Right renal pelvis (tissue), 4 donors: ENCODE data around the gene MRC1. TPM values are rescaled to one million over a fixed set of nuclear protein-coding genes. Genes with fewer than 3 reads are reported as not detected.

Experiments
- DNase-seq, 4 donors: peaks; one replicate each; pipeline ENCODE4 v3.0.0-alpha.2; 2013; ENCODE audit warnings: low read depth in 4 of 4, low spot score in 3 of 4, missing footprints in 1 of 4
- polyA plus RNA-seq, 4 donors: library from polyadenylated mRNA; unstranded; fragments of 120-200 nt; gene quantifications; one replicate each; pipeline ENCODE4 v1.2.1, GENCODE V29; 2013; ENCODE audit not compliant: insufficient read length in 4 of 4

Gene MRC1
- polyA plus RNA-seq, 4 donors = 9.2 to 12.4 (median 11.2) TPM

DNA sequence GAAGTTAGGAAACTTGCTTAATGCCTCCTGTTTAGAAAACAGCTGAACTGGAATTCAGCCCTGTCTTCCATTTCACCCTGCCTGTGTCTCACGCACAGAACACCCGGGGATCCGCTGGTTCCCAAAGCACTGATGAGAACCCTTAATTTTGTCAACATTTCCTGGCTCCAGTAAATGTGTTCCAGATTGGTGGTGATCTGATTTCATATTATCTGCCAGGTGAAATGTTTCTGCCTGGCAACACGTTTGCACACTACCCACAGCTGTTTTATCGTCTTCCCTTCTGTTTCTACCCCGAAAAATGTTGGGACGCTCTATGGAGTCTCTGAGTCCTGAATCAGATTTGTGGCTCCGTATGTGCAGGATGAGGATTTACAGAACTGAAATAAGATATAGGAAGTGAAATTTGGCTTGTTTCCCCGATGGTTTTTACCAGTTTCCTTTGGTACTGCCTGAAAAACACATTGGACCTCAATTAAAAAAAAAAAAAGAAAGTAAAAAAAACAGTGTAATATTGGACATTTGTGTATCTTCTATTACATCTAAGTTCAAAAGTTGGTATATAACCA lies 29.0 kb downstream of the MRC1 start:
- no peak for DNase-seq

DNA sequence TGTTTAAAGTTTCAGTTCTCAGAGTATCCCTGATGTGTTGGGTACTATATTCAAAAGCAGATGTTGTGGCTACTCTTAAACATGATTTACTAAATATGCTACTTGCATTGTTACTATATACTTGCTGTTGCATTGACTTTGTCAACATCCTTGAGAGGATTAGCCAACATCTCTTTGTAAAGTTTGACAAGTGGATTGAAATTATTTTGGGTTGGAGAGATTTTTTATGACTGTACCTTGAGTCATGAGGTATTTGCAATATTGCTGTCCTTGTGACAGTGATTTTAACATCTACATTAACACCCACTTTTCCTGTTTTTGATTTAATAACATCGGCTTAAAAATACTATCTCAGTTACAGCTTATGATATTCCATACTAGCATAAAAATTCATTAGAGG lies 31.9 kb downstream of the MRC1 start:
- no peak for DNase-seq

DNA sequence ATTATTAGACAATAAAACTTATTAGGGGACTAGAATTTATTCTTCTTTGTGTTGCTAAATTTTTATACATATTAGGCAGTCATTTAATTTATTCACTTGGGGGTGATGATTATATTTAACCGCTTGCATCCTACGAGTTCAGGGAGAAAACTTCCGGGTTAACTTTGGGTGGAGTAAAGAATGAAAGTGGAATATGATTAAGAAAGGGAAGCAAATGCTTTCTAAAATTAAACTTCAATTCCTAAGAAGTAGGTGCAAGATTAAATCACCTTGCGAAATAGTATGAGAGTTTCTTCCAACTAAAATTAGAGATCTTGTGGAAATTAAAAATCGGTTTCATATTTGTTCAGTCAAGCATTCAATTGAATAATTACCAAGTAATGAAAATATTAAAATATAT lies 33.5 kb downstream of the MRC1 start:
- no peak for DNase-seq

DNA sequence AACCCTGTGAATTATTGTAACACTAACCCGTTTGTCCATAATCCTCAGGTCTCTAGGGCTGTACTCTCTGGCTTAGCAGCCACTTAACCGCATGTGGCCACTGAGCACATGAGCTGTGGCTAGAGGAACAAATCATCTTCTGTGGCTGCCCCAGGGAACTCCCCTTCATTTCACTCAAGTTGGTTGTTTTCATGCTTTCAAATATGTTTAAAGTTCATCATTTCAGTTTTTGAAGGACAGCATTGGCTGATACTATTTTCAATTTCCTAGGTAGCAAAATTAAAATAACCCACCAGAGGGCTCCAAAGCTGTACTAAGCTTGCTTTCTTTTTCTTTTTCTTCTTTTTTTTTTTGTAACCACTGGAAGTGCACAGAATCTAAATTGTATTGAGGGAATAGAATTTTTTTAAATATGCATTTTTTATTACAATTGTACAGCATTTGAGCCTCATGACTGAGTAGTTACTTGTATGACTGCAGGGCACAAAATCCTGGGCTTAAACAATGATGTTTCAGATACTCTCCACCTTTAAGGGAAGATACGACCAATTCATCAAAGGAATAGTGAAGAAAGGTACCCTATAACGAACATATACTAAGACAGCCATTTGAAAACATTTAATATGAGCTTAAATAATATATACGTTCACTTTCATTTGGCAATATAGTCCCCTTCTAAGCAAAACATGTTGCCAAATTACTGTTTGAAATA lies 38.6 kb downstream of the MRC1 start:
- DNase-seq = no peak

DNA sequence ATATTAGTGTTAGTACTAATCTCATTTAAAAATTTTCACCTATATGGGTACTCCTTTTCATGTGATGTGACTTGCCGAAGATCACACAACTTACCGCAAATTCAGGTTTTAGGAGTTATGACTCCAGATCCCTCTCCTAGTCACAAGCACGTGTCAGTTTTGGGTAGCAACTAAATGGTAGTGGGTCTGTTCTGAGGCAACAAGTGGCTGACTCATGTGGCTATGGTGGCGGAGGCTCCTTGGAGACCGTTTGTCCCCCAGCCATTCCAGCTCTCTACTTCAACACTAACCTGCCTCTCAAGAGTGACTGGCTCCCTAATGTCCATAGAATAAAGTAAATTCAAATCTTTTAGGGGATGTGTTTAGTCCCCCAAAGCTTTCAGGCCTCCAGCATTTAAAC lies 39.5 kb downstream of the MRC1 start:
- DNase-seq = no peak

DNA sequence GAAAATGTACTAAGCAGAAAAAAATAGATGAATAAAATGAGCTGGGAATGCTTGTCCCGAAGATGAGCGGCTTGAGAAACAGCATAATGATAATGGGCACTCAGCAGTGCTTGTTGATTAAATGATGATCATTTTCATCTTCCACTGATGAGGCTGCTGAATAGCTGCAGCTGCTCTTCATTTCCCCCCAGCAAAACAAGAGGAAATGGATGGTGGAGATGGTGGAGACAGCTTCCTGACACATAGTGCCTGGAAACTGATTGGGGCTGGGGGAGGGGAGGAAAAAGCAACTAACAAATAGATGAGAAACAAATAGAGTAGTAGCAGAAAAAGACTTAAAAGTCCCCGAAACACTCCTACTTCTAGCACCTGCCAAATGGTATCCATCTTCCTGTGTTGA lies 41.4 kb downstream of the MRC1 start:
- DNase-seq = no peak

DNA sequence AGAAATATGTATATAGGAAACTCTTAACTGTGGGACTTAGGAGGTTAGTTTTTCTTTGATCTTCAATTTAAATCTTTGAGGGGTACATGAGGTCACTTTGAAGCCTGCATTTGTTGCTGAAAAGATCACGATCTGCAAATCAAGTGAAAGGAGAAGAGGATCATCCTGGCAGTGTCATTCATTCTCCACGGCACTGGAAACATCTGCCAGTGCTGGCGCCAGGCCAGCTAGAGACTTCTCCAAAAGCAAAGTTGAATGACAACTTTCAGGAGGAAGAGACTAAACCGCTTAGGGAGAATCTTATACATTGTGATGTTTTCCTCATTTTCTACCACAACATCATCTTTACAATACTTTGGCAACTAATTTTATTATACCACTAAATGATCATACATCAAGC lies 42.5 kb downstream of the MRC1 start:
- no peak for DNase-seq

DNA sequence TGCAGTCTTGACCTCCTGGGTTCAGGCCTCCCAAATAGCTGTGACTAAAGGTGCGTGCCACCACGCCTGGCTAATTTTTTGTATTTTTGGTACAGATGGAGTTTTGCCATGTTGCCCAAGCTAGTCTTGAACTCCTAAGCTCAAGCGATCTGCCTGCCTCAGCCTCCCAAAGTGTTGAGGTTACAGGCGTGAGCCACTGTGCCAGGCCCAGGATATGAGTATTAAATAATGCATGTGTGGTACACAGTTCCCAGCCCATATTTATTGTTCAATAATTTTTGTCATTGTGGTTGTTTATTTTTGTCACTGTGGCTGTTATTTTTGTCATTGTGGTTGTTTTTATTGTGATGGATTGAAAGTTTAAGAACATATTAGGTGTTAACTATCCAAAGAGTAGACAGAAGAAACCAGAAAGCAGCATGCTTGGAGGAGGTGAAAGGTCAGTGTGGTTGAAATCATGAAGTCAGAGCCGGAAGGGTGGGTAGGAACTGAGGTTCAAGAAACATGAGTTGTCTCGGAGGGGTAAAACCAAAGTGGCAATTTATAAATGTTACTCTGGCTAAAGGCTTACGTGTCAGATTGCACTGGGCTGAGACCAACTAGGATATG lies 45.0 kb downstream of the MRC1 start:
- no peak for DNase-seq

DNA sequence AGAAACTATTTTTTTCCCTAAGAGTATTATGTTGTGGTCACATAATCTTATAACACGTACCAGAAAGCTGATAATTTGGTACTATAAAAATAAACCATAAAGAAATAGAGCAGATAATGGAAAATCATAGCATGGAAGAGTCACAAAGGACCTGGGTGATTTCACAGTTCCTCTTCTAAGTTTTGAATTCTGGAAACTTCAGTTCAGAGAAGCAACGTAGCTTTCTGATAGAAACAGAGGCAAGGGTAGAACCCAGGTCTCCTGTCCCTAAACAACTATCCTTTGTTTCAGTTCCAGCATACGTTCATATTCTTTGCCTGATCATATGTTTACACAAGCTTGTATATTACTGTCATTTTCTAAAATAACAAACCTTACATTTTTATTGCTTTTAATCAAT lies 47.9 kb downstream of the MRC1 start:
- no peak for DNase-seq

DNA sequence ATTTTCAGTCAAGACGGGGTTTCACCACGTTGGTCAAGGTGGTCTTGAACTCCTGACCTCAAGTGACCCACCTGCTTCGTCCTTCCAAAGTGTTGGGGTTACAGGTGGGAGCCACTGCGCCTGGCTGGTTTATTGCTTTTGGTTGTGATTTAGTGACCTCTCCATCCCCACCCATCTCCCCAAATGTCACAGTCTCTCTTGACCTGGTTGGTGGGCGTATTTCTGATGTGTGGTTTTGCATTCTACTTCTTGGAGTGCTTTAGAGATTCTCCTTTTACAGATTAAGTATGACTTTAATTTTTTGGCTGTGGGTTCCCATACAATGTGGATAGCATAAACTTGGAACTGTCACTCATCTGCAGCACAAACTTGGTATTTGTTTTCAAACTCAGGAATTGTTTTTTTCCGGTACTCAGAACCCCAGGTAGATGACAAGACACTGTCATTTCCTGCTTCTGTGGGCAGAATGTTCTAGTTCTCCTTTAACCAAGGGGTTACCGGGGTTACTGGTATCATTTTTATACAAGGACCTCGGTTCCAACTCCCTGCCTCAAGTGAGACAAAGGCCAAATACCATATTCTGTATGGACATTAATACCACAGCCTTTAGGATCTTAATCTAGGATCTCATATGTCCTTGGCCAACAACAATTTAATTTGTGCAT lies 50.5 kb downstream of the MRC1 start:
- no peak for DNase-seq

DNA sequence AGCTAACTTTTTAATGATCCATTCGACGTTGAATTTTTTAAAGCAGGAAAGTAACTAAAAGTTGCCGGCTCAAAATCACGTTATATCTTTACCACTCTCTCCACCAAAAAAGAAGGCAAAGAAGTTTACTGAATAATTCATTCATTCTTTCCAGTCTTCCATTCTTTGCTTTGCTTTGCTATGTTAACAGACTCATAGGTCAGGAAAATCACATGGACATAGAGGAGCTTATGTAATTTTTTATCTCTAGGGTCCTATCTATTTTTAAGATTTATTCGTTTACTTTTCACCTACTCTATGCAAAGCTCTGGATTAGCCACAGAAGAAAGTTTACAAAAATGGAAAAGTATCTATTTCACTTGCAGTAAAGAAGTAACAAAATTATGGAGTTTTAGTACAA lies 52.6 kb downstream of the MRC1 start:
- no peak for DNase-seq

DNA sequence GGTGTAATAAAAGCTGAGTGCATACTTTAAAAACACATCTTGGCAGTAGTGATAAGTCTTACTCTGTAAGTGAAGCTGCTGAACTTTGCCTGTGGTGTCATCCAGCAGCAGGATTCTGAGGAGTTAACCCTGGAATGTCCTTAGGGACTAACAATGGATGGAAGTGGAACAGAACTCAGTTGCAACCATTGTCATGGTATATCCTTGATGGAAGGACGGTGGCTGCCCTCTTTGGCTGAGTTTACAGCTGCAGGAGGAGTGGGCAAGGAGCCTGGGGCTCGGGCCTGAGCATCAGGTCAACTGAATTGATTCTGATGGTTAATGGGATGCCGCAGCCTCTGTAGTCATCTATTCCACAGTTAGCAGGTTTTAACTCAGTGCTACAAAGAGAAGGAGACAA lies 56.2 kb downstream of the MRC1 start:
- no peak for DNase-seq

DNA sequence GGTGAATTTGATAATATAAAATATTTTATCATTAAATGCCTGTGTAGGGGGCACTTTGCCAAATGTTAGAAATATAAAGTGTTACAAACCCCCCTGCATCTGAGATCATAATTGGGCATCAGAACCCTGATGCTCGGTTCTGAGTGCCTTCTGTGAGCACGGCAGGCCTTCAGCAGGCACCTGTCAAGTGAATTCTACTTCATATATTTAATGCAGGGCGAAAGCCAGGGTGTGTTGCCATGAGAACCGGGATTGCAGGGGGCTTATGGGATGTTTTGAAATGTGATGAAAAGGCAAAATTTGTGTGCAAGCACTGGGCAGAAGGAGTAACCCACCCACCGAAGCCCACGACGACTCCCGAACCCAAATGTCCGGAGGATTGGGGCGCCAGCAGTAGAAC lies 57.2 kb downstream of the MRC1 start:
- DNase-seq = no peak

DNA sequence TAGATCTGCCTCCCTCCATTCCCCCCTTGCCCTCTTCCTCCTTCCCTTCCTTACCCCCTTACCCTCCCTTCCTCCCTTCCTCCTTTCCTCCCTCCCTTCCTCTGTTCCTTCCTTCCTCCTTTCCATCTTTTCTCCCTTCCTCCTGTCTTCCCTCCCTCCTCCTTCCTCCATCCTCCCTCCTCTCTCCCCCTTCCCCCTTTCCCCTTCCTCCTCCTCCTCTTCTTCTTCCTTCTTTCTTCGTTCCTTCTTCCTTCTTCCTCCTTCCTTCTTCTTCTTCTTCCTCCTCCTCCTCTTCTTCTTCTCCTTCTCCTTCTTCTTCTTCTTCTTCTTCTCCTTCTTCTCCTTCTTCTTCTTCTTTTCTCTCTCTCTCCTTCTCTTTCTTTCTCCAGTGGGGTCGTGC lies 57.9 kb downstream of the MRC1 start:
- no peak for DNase-seq

DNA sequence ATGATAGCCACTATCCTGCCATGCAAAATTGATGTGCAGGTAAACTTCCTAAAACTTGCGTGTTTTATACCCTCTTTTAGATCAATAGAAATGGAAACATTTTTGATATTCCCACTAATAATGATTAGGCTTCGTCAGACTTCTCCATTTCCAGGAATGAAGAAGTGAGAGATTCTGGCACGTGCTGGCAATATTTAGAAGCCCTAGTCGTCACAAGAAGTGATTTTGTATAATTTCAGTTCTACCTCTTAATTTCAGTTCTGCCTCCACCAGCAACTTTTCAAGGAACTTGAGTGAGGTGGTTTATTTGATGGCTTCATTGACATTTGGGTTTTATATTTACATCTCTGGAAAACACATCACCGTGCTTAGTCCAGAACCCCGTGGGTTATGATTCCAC lies 61.9 kb downstream of the MRC1 start:
- no peak for DNase-seq

DNA sequence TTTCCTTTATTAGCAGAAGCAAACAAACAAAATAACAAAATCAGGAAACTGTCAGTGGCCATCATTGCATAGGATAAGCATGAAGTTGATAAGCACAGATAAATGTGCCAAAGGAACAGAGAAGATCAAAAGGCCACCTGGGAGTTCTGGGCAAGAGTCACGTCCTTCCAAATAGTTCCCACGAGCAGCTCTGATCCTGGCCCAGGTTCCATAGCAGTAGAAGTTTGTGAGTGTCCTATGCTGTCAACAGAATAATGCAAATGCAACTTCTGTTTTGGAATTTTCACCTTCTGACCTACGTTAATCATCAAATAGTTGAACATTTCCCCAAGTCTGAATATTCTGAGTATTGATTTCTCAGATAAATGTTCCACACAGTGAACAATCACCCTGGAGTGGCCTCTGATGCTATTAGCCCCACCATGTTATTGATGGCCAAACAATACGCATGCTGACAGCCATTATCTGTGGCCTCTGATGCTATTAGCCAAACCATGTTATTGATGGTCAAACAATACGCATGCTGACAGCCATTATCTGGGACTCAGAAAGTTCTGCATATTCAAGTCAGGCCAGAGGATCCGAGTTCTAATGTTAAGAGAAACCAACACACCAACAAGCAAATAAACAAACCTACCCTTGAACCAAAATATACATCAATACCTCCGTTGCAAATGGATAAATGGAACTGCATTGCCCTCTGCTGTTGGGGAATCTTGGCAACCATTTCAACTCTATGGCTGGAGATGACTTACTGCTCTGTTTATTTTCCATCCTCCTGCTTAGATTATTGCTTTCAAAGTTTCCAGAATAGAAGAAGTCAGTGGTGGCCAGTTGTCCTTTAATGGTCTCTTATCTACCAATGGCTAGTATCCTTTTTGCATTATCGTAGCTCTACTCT lies 63.3 kb downstream of the MRC1 start:
- DNase-seq = no peak

DNA sequence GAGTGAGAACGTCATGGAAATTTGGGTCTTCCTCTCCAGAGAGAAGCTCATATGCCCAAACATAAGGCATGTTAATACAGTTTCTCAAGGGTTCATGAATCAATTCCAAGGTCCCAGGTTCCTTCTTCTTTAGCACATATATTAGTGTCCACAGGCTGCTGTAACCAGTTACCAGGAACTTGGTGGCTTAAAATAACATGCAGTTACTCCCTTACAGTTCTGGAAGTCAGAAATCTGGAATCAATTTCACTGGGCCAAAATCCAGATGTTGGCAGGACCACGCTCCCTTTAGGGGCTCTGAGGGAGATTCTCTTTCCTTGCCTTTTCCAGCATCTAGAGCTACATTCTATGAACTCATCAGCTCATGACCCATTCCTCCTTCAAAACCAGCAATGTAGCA lies 64.8 kb downstream of the MRC1 start:
- no peak for DNase-seq

DNA sequence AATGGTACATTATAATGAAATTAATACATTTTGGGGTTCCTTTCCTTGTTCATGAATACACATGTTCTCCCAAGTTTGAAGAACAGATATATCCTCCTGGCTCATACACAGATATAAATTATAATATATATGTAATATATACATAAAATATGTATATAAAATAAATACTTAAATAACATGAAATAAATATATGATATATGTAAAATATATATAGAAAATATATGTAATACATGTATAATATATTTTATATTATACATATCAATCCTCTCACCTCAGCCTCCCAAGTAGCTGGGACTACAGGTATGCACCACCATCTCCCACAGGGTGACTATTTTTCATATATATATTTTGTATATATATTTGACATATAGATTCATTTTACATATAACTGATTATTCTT lies 68.0 kb downstream of the MRC1 start:
- DNase-seq = no peak

DNA sequence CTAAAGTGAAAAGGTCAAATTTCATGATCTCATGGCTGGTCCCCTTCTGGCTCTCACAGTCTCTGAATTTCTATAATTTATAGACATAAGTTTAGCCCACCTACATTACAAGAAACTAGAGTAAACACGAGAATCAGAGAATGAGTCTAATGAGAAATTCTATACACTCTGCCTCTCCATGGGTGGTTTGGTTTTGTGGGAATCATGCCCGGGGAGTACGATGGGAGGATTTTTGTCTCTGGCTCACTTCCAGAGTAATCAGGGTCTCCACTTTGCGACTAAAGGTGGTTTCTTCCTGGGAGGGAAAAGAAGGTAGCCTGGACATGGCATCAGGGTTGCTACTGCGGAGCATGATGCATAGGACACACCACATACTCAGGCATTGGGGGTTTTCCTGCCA lies 69.7 kb downstream of the MRC1 start:
- DNase-seq = peak in 2 of 4 donors; percentile 6 to 15

DNA sequence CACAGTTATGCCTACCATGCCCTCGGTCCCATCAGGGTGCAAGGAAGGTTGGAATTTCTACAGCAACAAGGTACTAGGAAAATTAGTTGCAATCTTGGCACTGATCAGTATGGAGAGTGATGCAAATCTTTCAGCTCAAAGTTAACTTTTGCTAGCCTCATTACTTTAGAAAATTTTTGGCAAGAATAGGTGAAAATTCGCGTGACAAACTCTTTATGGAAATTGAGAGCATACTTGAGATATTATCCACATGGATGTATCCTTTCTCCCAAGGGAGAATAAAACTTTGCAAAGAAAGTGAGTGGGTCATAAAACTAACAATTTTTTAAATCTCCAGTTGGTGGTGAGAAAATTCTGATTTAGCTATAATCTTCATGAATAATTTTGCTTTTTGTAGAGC lies 71.5 kb downstream of the MRC1 start:
- no peak for DNase-seq

DNA sequence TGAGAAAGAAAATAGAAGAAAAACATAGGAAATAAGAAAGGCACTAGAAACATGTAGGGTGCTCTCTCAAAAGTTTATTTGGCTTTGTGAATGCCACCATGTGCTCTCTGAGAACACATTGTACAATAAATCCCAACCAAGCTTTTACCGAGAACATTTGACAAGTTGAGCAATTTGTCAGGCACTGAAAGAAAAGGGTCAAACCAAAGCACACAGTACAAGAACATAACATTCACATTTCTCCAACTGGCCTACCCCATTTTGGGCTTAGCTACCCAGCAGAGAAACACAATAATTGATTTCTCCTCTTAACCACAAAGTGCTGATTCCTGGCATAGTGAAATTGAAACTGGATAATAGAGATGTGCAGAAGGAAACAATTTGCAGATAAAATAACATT lies 73.4 kb downstream of the MRC1 start:
- DNase-seq = no peak
